Fibroblast of lung (primary cell): Measurements from ENCODE around the gene JAM2. TPM values are rescaled to one million over a fixed set of nuclear protein-coding genes. Genes with fewer than 3 reads are reported as not detected.

Experiments
- DNase-seq, 2 donors: peaks; one replicate each; pipeline versions ENCODE4 v3.0.0 to v3.0.0-alpha.2; 2010; ENCODE audit warnings: low read depth in 2 of 2
- H2AFZ ChIP-seq: 2 replicates; pipeline ENCODE4 v1.5.1; 2012; ENCODE audit warnings: low read length, control low read depth, inconsistent platforms
- H3K27ac ChIP-seq: 2 replicates; pipeline ENCODE4 v1.5.1; 2011; ENCODE audit warnings: low read length, control low read depth; ENCODE audit not compliant: insufficient read depth
- H3K27me3 ChIP-seq: 2 replicates; pipeline ENCODE4 v1.5.1; 2011; ENCODE audit warnings: mild to moderate bottlenecking, low read length; ENCODE audit not compliant: control insufficient read depth, insufficient read depth
- H3K36me3 ChIP-seq: 2 replicates; pipeline ENCODE4 v1.5.1; 2011; ENCODE audit warnings: low read length; ENCODE audit not compliant: control insufficient read depth, insufficient read depth
- H3K4me1 ChIP-seq: 2 replicates; pipeline ENCODE4 v1.5.1; 2011; ENCODE audit warnings: low read length; ENCODE audit not compliant: control insufficient read depth, insufficient read depth; ENCODE audit errors: extremely low read depth
- H3K4me2 ChIP-seq: 2 replicates; pipeline ENCODE4 v1.5.1; 2011; ENCODE audit warnings: low read length, control low read depth; ENCODE audit not compliant: insufficient read depth; ENCODE audit errors: extremely low read depth
- H3K4me3 ChIP-seq, 4 experiments: fragments of 200-600 bp in 1 of 4; sonication (generic) in 1 of 4; replicated peaks in 1 of 4; 2 replicates each; pipeline ENCODE4 v1.5.1; 2011 to 2016; ENCODE audit warnings: low read length in 4 of 4, low read depth in 3 of 4, mild to moderate bottlenecking in 3 of 4, control low read depth in 2 of 4, inconsistent platforms in 1 of 4, mixed read lengths in 1 of 4; ENCODE audit not compliant: insufficient read depth in 1 of 4; ENCODE audit errors: control extremely low read depth in 1 of 4
- H3K79me2 ChIP-seq: 2 replicates; pipeline ENCODE4 v1.5.1; 2012; ENCODE audit warnings: mild to moderate bottlenecking, low read length, inconsistent platforms; ENCODE audit not compliant: control insufficient read depth, insufficient read depth
- H3K9ac ChIP-seq: 2 replicates; pipeline ENCODE4 v1.5.1; 2011; ENCODE audit warnings: mild to moderate bottlenecking, low read length, control low read depth; ENCODE audit not compliant: insufficient read depth
- H3K9me3 ChIP-seq: 2 replicates; pipeline ENCODE4 v1.5.1; 2012; ENCODE audit warnings: low read depth, low read length; ENCODE audit not compliant: control insufficient read depth, insufficient read depth
- H4K20me1 ChIP-seq: 2 replicates; pipeline ENCODE4 v1.5.1; 2011; ENCODE audit warnings: low read length; ENCODE audit not compliant: control insufficient read depth, insufficient read depth; ENCODE audit errors: extremely low read depth
- CTCF ChIP-seq, 2 donors: IDR thresholded peaks in 1 of 2; conservative IDR thresholded peaks in 1 of 2; 1 replicate in 1 of 2; 2 replicates in 1 of 2; pipeline ENCODE4 v1.5.1; 2011 to 2012; ENCODE audit warnings: low read length in 2 of 2, control low read depth in 1 of 2, inconsistent platforms in 1 of 2, low read depth in 1 of 2, mild to moderate bottlenecking in 1 of 2
- EZH2 ChIP-seq: IDR thresholded peaks from 2 replicates; pipeline ENCODE4 v1.5.1; 2012; ENCODE audit warnings: low read length, control low read depth, mild to moderate bottlenecking; ENCODE audit errors: missing control alignments
- polyA plus RNA-seq, 2 donors: library from polyadenylated mRNA; depleted of rRNA in 1 of 2; stranded (reverse) in 1 of 2; unstranded in 1 of 2; fragments of >200 nt; gene quantifications; 2 replicates each; pipeline ENCODE4 v1.2.1, GENCODE V29; 2011 to 2012; ENCODE audit warnings: missing spikeins in 1 of 2
- total RNA-seq: library from RNA; depleted of rRNA; stranded (reverse); fragments of >200 nt; gene quantifications from 2 replicates; pipeline ENCODE4 v1.2.1, GENCODE V29; 2014

JAM2 gene
- total and polyA plus RNA-seq, 2 donors (not counting 1 experiment from before 2014, with no cell fraction given) = 1.4 to 2.1 TPM

- Histone ChIP-seq H3K4me3 (no peak overlapping the region), H3K4me2 (no peak overlapping the region), H3K4me1 (no peaks in the 10 kb centered on the region), H3K36me3 (no peaks in the 10 kb centered on the region), H3K9me3 (no peaks in the 10 kb centered on the region), H3K27me3 (no peaks in the 10 kb centered on the region), H3K79me2 (no peaks in the 10 kb centered on the region), H2AFZ (no peak overlapping the region), H3K9ac (no peak overlapping the region), H4K20me1 (no peaks in the 10 kb centered on the region), H3K27ac (no peak overlapping the region)
- DNase-seq = no peak
- TF ChIP-seq CTCF (conservative IDR thresholded peaks at IDR 0.05 in 1 of 2, IDR thresholded peaks at IDR 0.05 in 1 of 2; ENCODE audit: low read depth in 1 of 2, low read length in 2 of 2) (no peak), EZH2 (no peak)
Observed at GRCh38 chr21:25646474-25646873, 7.4 kb downstream of the JAM2 start.

GRCh38 chr21:25647647-25648046 is 8.6 kb downstream of the JAM2 start:
- H3K4me1 ChIP-seq = no peaks in the 10 kb centered on the region
- no peak overlapping the region for H3K9ac ChIP-seq
- no peaks in the 10 kb centered on the region for H3K36me3 ChIP-seq
- no peak overlapping the region for H3K27ac ChIP-seq
- no peaks in the 10 kb centered on the region for H3K9me3 ChIP-seq
- H3K27me3 ChIP-seq = no peaks in the 10 kb centered on the region
- H3K4me3 ChIP-seq = no peak overlapping the region
- TF ChIP-seq EZH2 = no peak
- TF ChIP-seq CTCF (conservative IDR thresholded peaks at IDR 0.05 in 1 of 2, IDR thresholded peaks at IDR 0.05 in 1 of 2; ENCODE audit: low read depth in 1 of 2, low read length in 2 of 2) = no peak
- no peaks in the 10 kb centered on the region for H3K79me2 ChIP-seq
- DNase-seq = no peak
- no peaks in the 10 kb centered on the region for H4K20me1 ChIP-seq
- H3K4me2 ChIP-seq = no peak overlapping the region
- H2AFZ ChIP-seq = no peak overlapping the region

- TF ChIP-seq EZH2 (no peak), CTCF (conservative IDR thresholded peaks at IDR 0.05 in 1 of 2, IDR thresholded peaks at IDR 0.05 in 1 of 2; ENCODE audit: low read depth in 1 of 2, low read length in 2 of 2) (no peak)
- no peak for DNase-seq
- H3K27me3 ChIP-seq = no peaks in the 10 kb centered on the region
Observed at GRCh38 chr21:25649146-25649545, 10.1 kb downstream of the JAM2 start.

More at GRCh38 chr21:25649146-25649545, 10.1 kb downstream of the JAM2 start:
- Histone ChIP-seq H3K4me2 (no peak overlapping the region), H3K9me3 (no peaks in the 10 kb centered on the region), H4K20me1 (no peaks in the 10 kb centered on the region), H3K4me3 (no peak overlapping the region), H3K36me3 (no peaks in the 10 kb centered on the region), H3K4me1 (no peaks in the 10 kb centered on the region), H3K79me2 (no peaks in the 10 kb centered on the region), H3K9ac (no peak overlapping the region), H2AFZ (no peak overlapping the region), H3K27ac (no peak overlapping the region)
